ENCODE results near the gene HPCAL1.

GRCh38 chr2:10343658-10344057 is 41.0 kb downstream of the HPCAL1 start:
- TF ChIP-seq, protein P1, sequence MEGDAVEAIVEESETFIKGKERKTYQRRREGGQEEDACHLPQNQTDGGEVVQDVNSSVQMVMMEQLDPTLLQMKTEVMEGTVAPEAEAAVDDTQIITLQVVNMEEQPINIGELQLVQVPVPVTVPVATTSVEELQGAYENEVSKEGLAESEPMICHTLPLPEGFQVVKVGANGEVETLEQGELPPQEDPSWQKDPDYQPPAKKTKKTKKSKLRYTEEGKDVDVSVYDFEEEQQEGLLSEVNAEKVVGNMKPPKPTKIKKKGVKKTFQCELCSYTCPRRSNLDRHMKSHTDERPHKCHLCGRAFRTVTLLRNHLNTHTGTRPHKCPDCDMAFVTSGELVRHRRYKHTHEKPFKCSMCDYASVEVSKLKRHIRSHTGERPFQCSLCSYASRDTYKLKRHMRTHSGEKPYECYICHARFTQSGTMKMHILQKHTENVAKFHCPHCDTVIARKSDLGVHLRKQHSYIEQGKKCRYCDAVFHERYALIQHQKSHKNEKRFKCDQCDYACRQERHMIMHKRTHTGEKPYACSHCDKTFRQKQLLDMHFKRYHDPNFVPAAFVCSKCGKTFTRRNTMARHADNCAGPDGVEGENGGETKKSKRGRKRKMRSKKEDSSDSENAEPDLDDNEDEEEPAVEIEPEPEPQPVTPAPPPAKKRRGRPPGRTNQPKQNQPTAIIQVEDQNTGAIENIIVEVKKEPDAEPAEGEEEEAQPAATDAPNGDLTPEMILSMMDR (IDR thresholded peaks at IDR 0.05) = no peak
- TF ChIP-seq POLR2A (IDR thresholded peaks at IDR 0.05) = no peak

All from lower leg skin (tissue), 3 donors.